ENCODE results near the gene ARMC6.
"Not testable (repeated sequence)": the region's sequence is repeated elsewhere in the genome, so short reads cannot be mapped to it uniquely, and the experiment has no call there.

The ARMC6 gene

DNA sequence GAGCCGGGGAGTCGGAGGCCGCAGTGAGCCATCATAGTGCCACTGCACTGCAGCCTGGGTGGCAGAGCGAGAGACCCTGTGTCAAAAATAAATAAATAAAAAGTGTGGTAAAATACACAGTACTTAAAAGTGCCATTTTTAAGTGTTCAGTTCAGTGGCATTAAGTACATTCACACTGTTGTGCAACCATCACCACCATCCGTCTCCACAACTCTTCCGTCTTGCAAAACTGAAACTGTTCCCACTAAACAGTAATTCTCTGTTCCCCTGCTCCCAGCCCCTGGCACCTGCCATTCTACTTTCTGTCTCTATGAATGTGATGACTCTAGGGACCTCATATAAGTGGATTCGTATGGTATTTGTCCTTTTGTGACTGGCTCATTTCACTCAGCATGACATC, 43.7 kb downstream of the ARMC6 start:
- DNase-seq: no peak

- no peak for DNase-seq
These were observed 45.4 kb downstream of the ARMC6 start for GRCh38 chr19:19078801-19079200.

- DNase-seq: no peak
These were observed 46.2 kb downstream of the ARMC6 start for GRCh38 chr19:19079571-19079970.

DNA sequence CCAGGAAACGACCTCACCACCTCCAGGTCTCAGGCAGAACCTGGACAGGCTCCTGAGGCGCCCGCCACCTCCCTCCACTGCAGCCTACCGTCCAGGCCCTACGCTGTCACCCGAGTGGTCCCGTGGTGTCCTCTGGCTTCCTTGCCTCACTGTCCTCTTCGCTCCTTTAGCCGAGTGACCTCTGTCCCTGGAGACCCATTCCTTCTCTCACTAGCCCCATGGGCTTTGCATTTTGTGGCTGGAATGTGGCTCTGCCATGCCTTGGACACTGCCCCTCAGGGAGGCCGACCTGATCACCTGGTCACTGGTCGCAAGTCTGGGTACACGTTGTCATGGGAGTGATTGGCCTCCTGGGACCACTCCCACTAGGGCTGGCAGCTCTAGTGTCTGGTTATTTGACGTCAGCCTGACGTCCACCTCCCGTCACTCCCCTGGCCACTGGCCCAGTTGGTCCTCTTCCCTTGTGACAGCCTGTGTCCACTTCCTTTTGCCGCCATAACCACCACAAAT, 48.3 kb downstream of the ARMC6 start:
- DNase-seq: no peak

DNA sequence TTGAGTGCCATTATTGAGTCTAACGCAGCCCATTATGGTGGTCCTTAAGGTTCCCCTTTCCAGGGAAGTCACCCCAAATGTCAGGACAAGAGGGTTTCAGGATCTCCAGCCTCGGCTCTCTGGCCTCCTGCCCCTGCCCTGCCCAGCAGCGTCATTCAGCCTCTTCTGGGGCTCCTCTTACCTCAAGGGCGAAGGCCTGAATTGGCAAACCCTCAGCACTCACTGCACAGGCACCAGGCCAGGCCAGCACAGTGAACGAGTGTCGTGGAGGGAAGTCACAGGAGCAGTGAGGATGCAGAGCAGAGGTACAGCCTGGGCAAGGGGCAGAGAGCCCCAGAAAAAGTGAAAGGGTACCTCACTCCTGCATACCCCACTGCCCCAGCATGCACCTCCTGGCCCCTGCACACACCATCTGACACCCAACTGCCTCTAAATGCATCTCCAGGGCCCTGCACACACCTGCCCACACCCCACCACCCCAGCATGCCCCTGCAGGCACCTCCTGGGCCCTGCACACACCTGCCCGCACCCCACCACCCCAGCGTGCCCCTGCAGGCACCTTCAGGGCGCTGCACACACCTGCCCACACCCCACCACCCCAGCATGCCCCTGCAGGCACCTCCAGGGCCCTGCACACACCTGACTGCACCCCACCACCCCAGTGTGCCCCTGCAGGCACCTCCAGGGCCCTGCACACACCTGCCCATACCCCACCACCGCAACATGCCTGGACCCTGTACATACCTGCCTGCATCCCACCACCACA, 50.2 kb downstream of the ARMC6 start:
- DNase-seq: no peak

DNA sequence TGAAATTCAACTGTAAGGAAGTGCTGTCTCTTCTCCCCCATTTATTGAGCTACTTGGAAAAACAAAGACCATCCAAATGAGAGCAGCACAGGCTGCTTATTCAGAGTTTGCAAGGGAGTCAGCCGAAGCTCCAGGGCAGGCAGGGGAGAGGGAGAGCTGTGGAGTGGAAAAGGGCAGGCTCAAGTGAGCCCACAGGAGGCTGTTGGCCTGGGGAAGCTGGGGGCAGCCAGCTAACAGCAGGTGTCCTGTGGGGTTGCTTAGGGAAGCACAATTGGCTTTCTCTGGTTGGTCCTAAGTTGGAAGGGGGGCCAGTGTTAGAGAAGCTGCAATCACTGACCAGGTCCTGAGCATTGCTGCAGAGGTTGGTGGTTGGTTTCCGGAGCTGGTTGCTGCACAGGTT, 54.3 kb downstream of the ARMC6 start:
- no peak for DNase-seq

DNA sequence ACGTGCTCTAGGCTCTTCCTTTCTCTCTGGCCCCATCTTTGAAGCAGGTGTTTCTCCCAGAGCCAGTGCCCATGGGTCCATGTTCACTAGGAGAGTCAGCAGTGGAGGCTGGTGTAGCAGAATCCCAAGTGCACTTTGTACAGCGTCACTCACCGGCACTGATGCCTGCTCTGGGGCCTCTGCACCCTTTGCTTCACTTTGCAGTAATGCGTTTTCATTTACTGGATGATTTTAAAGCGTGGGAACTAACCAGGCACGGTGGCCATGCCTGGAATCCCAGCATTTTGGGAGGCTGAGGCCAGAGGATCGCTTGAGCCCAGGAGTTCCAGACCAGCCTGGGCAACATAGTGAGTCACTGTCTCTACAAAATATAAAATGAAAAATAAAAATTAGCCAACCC, 61.1 kb downstream of the ARMC6 start:
- DNase-seq: no peak

- DNase-seq: no peak
These were observed 62.3 kb downstream of the ARMC6 start for GRCh38 chr19:19095691-19096090.

GRCh38 chr19:19096641-19097627, 63.5 kb downstream of the ARMC6 start:
- no peak for DNase-seq

- DNase-seq: no peak
These were observed 64.8 kb downstream of the ARMC6 start for GRCh38 chr19:19098084-19098702.

GRCh38 chr19:19098703-19099632, 65.6 kb downstream of the ARMC6 start:
- no peak for DNase-seq

GRCh38 chr19:19101540-19101939, 68.1 kb downstream of the ARMC6 start:
- no peak for DNase-seq

DNA sequence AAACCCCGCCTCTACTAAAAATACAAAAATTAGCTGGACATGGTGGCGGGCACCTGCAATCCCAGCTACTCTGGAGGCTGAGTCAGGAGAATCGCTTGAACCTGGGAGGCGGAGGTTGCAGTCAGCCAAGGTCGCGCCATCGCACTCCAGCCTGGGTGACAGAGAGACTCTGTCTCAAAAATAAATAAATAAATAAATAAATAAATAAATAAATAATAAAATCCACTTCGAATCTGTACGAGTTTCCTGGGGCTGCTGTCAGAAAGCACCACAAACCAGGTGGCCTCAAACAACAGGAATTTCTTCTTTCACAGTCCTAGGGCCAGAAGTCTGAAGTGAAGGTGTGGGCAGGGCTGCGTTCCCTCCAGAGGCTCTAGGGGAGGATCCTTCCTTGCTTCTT, 69.2 kb downstream of the ARMC6 start:
- not testable (repeated sequence) for DNase-seq

DNA sequence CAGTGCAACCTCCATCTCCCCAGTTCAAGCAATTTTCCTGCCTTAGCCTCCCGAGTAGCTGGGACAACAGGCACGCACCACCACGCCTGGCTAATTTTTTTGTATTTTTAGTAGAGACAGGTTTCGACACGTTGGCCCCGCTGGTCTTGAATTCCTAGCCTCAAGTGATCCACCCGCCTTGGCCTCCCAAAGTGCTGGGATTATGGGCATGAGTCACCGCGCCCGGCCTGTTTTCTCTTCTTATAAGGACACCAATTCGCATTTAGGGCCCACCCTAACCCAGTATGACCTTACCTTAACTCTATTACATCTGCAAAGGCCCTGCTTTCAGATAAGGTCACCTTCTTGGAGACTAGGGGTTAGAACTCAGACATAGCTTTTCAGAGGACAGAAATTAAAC, 69.8 kb downstream of the ARMC6 start:
- DNase-seq: no peak

DNA sequence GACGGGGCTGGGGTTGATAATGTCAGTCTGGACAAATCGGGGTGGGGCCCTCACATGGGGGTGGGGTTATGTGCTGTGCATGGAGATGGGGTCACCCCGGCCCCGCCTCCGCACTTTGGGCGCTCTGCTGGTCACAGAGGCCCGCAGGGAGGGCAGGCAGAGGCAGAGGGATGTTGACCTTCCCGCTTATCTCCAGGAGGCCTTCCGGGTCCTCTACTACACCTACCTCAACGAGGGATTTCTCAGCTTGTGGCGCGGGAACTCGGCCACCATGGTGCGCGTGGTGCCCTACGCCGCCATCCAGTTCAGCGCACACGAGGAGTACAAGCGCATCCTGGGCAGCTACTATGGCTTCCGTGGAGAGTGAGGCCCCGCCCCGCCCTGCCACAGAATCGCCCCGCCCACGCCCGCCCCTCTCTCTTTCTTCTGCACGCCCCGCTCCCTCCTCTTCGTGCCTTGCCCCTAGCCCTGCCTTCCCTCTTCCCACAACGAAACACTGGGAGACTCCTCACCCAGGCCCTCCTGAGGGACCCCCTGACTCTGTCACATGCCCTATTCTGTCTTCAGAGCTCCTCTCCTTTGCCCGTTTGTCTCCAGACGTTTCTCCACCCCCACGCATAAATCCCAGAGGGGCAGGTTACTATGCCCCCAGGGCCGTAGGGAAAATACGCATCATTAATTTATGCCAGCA, 72.1 kb downstream of the ARMC6 start:
- no peak for DNase-seq

DNA sequence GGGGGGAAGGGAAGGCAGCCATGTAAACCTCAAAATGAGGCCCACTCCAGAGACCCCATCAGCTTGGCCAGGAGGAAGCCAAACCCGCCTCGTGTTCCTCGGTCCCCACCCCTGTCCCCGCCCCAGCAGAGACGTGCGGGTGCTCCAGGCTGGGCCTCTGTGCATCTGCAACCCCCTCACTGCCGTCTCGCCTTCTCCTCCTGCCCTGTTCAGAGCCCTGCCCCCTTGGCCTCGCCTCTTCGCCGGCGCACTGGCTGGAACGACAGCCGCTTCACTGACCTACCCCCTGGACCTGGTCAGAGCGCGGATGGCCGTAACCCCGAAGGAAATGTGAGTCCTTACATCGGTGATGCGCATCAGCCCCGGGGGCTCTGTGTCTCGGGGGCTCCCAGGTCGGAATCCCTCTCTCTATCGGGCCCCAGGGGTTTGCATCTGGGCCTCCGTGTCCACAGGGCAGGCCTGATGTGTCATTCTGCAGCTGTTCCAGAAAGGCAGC, 72.7 kb downstream of the ARMC6 start:
- DNase-seq: no peak

GRCh38 chr19:19106938-19107337, 73.5 kb downstream of the ARMC6 start:
- not testable (repeated sequence) for DNase-seq

DNA sequence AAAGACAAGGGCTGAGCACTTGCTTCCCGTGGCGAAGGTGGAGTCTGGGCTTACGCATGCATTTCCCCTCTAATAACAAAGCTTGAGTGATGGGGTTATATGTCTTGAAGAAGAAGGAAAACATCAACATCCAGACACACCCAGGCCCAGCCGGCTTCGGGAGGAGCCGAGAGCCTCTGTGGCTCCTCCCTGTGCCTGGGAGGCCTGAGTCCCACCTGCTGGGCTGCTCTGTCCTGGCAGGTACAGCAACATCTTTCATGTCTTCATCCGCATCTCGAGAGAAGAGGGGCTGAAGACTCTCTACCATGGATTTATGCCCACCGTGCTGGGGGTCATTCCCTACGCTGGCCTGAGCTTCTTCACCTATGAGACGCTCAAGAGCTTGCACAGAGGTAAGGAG, 74.3 kb downstream of the ARMC6 start:
- DNase-seq: no peak

All from CD4-positive, alpha-beta T cell treated with Interferon alpha-2 for 1 hour (primary cell).